ENCODE data around the gene VANGL1. TPM values are rescaled to one million over a fixed set of nuclear protein-coding genes. Genes with fewer than 3 reads are reported as not detected.

VANGL1 gene
- total RNA-seq, 4 donors from 2014 or later = 6.3 to 11.7 (median 8.1) TPM

- TF ChIP-seq EP300 (IDR thresholded peaks at IDR 0.05) (no peak), POLR2A (IDR thresholded peaks at IDR 0.05; ENCODE audit: low read depth) (no peak), POLR2AphosphoS5 (IDR thresholded peaks at IDR 0.05) (no peak), CTCF (IDR thresholded peaks at IDR 0.05) (no peak)
- Histone ChIP-seq H3K4me1 (peaks cover 19 to 32% (median 26%) of the 10 kb centered on the region in 4 donors), H3K27ac (replicated peaks in 1 of 4) (no peak overlapping the region), H3K9me3 (no peaks in the 10 kb centered on the region), H3K27me3 (no peaks in the 10 kb centered on the region), H3K4me3 (no peak overlapping the region), H3K36me3 (peaks cover 0 to 4% (median 1%) of the 10 kb centered on the region in 4 donors)
- intact Hi-C loops (cut with DNase I) = no loop called here
- 75% methylated on average over 5 of the region's 5 CpGs for WGBS
- DNase-seq (ENCODE audit: extremely low spot score) = no peak
Observed at GRCh38 chr1:115746021-115746690, 104.4 kb downstream of the VANGL1 start.

Small RNAs within 50 kb of the gene (small RNA-seq; reads per million reads assigned to genes)
- 0 to 0.42 (median 0) reads per million in 3 donors for gene RF00406
- 0 reads per million in 3 donors for gene RN7SL420P

Other genes with a start within 250 kb of the VANGL1 start
- gene CASQ2, start 126.7 kb downstream of the VANGL1 start, total RNA-seq = 100 to 1,000 TPM in 3 of 4 donors, 10 to 100 TPM in 1; 95.6 to 138 (median 108) TPM
- not detected for gene NHLH2, start 199.2 kb downstream of the VANGL1 start, total RNA-seq

All from esophagus muscularis mucosa (tissue), 4 donors.